Umbilical cord (tissue), 1 donor: Measurements from ENCODE around the gene TP53BP1. TPM values are rescaled to one million over a fixed set of nuclear protein-coding genes. Genes with fewer than 3 reads are reported as not detected.

Source experiments
- total RNA-seq: library from RNA; depleted of rRNA; stranded (reverse); fragments of >200 nt; gene quantifications from one replicate; pipeline ENCODE4 v1.2.3, GENCODE V29; 2014; ENCODE audit warnings: low replicate concordance; ENCODE audit not compliant: insufficient read depth

TP53BP1 gene
- total RNA-seq, 1 donor from 2014 or later, result 52.7 TPM

Other genes starting within 250 kb of the TP53BP1 start
- 13.7 TPM for gene TGM5, start 226.2 kb downstream of the TP53BP1 start, total RNA-seq
- gene TGM7, start 190.9 kb downstream of the TP53BP1 start, total RNA-seq, result not detected
- gene LCMT2, start 162.6 kb downstream of the TP53BP1 start, total RNA-seq, result 16.1 TPM
- 18.8 TPM for gene ZSCAN29, start 122.1 kb downstream of the TP53BP1 start, total RNA-seq
- gene TUBGCP4, start 122.1 kb downstream of the TP53BP1 start, total RNA-seq, result 11.1 TPM
- gene MAP1A, start 24.5 kb upstream of the TP53BP1 start, total RNA-seq, result 10.4 TPM
- gene PPIP5K1, start 97.1 kb upstream of the TP53BP1 start, total RNA-seq, result 16.1 TPM
- not detected for gene CKMT1B, start 100.9 kb upstream of the TP53BP1 start, total RNA-seq
- 1.7 TPM for gene STRC, start 125.6 kb upstream of the TP53BP1 start, total RNA-seq
- gene CATSPER2, start 155.7 kb upstream of the TP53BP1 start, total RNA-seq, result 6.3 TPM
- 3.6 TPM for gene CKMT1A, start 200.7 kb upstream of the TP53BP1 start, total RNA-seq